ENCODE results near the gene MFAP3. TPM values are rescaled to one million over a fixed set of nuclear protein-coding genes. Genes with fewer than 3 reads are reported as not detected.

MFAP3 gene
- total RNA-seq, 1 experiment from 2014 or later: 18.5 TPM

- no peaks in the 10 kb centered on the region for H3K27me3 ChIP-seq (ENCODE audit: insufficient read depth, low read length)
- RAD21 ChIA-PET (ENCODE audit: low non-redundant PET in 1 of 2, low total read pairs in 2 of 2, uncharacterized antibody in 2 of 2, unreplicated experiment in 2 of 2): no interaction called here
- H3K36me3 ChIP-seq (ENCODE audit: control insufficient read depth in 1 of 2, insufficient read depth in 2 of 2, low read length in 2 of 2): no peaks in the 10 kb centered on the region; a peak in 1 of 4 replicates
- H3K9me2 ChIP-seq (ENCODE audit: insufficient read depth): no peaks in the 10 kb centered on the region; the same call in 1 of the 2 replicates
- CTCF ChIA-PET: no interaction called here
- no peak overlapping the region for H3K4me2 ChIP-seq (ENCODE audit: low read length)
- no peak overlapping the region for H2AFZ ChIP-seq (ENCODE audit: low read depth, low read length, poor library complexity, severe bottlenecking)
- no peak overlapping the region for H3K27ac ChIP-seq (ENCODE audit: low read depth, low read length)
- no peaks in the 10 kb centered on the region for H3K79me2 ChIP-seq (ENCODE audit: insufficient read depth, low read length)
- no peak overlapping the region for H3K4me3 ChIP-seq (replicated peaks in 1 of 2; ENCODE audit: low read depth in 1 of 2, low read length in 2 of 2)
- intact Hi-C loops (cut with micrococcal nuclease): no loop called here
- ATAC-seq (no peak), DNase-seq (ENCODE audit: low read depth, low spot score) (no peak)
- no TSS peak for BruUV-seq (replicated peaks)
- no peak overlapping the region for H3K9ac ChIP-seq (ENCODE audit: low read length)
- POLR2A ChIA-PET: interaction anchor here (1.0 kb wide), 1 partner anchor 20 kb away, joined by 3 read pairs; no protein-coding TSS in a partner anchor
- H4K20me1 ChIP-seq (ENCODE audit: insufficient read depth): no peaks in the 10 kb centered on the region
- TF ChIP-seq ATF3 (IDR thresholded peaks at IDR 0.05): no peak
- no peak for TF ChIP-seq CEBPB (IDR thresholded peaks at IDR 0.05; ENCODE audit: low read depth)
- no peak for TF ChIP-seq SRF (IDR thresholded peaks at IDR 0.05; ENCODE audit: low read depth)
- TF ChIP-seq CBX3 (IDR thresholded peaks at IDR 0.05; ENCODE audit: low read depth): no peak
- no peak for TF ChIP-seq ELF1 (IDR thresholded peaks at IDR 0.05; ENCODE audit: borderline replicate concordance, low read depth)
- TF ChIP-seq MAX (IDR thresholded peaks at IDR 0.05): no peak
- TF ChIP-seq REST (IDR thresholded peaks at IDR 0.05; ENCODE audit: low read depth): no peak
- TF ChIP-seq ZBTB33 (IDR thresholded peaks at IDR 0.05; ENCODE audit: extremely low read depth, insufficient replicate concordance, low read length): no peak
- TF ChIP-seq EGR1 (IDR thresholded peaks at IDR 0.05; ENCODE audit: low read depth): no peak
- no peak for TF ChIP-seq ZFX (IDR thresholded peaks at IDR 0.05)
- TF ChIP-seq YY1 (IDR thresholded peaks at IDR 0.05; ENCODE audit: extremely low read depth, insufficient replicate concordance, low read depth, low read length): no peak
- TF ChIP-seq EZH2phosphoT487 (IDR thresholded peaks at IDR 0.05; ENCODE audit: borderline replicate concordance): no peak
- no peaks in the 10 kb centered on the region for H3K4me1 ChIP-seq (ENCODE audit: control insufficient read depth in 1 of 2, insufficient read depth in 2 of 2, low read length in 2 of 2)
- H3K9me3 ChIP-seq (ENCODE audit: control insufficient read depth in 1 of 2, insufficient read depth in 1 of 2, low read depth in 1 of 2, low read length in 2 of 2): no peaks in the 10 kb centered on the region
Observed at GRCh38 chr5:154005648-154006047, 33.1 kb upstream of the MFAP3 start.
